ENCODE results near the gene TXLNB.

Gene TXLNB

DNA sequence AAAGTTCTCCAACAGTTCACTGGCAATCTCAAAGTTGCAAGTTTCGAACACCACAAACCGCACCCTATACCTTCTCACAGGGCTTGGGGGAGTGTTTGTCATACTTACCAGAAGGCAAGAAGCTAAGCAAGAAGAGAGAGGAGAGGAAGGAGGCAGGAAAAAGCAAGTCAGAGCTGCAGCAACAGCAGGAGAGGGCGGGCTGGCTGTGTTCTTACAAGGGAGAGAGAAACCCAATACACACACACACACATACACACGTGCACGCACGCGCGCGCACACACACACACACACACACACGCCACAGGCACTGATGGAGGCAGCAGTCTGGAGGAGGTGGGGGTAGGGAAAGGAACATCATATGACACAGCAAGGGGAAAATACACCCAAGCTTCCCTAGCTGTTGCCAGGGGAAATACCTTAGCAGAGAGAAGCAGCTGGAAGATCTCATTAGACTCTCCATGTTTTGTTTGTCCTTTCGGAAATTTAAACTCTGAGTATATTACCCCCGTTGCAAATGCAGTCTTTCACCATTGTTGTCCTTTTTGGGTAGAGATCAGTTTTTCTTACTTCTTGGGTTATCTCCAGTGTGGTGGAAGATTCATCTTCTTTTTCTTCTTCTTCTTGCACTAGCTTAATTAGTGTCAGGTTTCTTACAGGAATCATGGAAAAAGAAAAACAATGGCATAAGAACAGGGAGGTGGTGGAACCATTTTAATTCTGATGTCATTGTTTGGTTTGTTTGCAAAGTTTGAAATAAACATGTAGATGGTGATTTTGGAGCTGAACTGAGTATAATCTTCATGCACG lies at the start of gene TXLNB:
TSS of gene TXLNB (minus strand) at position 186 of the 807 bp plus-strand sequence. CDS start 3,099 bp downstream, outside the sequence.
- Mint-ChIP-seq H3K4me3 (peak within 1 kb of the TSS; percentile 70), H3K27ac (peak within 1 kb of the TSS; percentile 97), H3K36me3 (peaks cover 16% of the 10 kb centered on the region), H3K27me3 (no peaks in the 10 kb centered on the region), H3K4me1 (peaks cover 54% of the 10 kb centered on the region), H3K9me3 (peaks cover 5% of the 10 kb centered on the region)
- CTCF ChIA-PET = interaction anchor here (0.6 to 5.4 kb wide), 19 partner anchors 10 to 476 kb away, joined by 3 to 37 read pairs (median 4); partner anchors contain the start of gene CITED2
- peak; percentile 92 for DNase-seq

DNA sequence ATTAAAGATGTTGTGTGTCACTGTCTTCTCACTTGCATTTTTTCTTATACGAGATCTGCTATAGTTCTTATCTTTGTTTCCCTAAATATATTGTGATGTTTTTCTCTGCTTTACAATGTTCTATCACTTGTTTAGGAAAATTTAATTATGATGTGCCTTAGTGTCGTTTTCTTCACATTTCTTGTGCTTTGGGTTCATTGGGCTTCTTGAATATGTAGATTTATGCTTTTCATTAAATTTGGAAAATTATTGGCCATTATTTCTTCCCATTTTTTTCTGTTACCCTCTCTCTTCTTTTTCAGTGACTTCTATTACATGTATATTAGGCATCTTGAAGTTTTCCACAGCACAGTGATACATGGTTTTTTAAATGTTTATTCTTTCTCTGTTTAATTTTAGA lies 49.3 kb upstream of the TXLNB start:
- no peaks in the 10 kb centered on the region for H3K36me3 Mint-ChIP-seq
- peaks cover 14% of the 10 kb centered on the region for H3K4me1 Mint-ChIP-seq
- no peaks in the 10 kb centered on the region for H3K27me3 Mint-ChIP-seq
- no peak overlapping the region for H3K27ac Mint-ChIP-seq
- H3K9me3 Mint-ChIP-seq = no peaks in the 10 kb centered on the region
- CTCF ChIA-PET = no interaction called here
- no peak for DNase-seq
- no peak overlapping the region for H3K4me3 Mint-ChIP-seq

DNA sequence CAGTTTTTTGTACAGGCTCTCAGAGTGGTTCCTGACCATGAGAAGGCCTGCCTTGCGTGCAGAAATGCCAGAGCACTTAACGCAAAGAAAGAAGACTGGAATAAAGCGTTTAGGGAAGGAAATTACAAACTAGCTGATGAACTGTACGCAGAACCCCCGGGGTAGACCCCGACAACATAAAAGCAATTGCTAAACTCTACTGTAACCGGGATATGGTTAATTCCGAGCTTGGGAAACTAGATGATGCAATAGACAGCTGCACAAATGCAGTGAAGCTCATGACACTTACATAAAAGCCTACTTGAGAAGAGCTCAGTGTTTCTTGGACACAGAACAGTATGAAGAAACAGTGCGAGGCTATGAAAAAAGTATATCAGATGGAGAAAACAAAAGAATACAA lies 47.0 kb upstream of the TXLNB start:
- no peak overlapping the region for H3K4me3 Mint-ChIP-seq
- H3K9me3 Mint-ChIP-seq = no peaks in the 10 kb centered on the region
- H3K27me3 Mint-ChIP-seq = peaks cover 6% of the 10 kb centered on the region
- no peak for DNase-seq
- peaks cover 12% of the 10 kb centered on the region for H3K4me1 Mint-ChIP-seq
- H3K36me3 Mint-ChIP-seq = no peaks in the 10 kb centered on the region
- CTCF ChIA-PET = no interaction called here
- no peak overlapping the region for H3K27ac Mint-ChIP-seq

DNA sequence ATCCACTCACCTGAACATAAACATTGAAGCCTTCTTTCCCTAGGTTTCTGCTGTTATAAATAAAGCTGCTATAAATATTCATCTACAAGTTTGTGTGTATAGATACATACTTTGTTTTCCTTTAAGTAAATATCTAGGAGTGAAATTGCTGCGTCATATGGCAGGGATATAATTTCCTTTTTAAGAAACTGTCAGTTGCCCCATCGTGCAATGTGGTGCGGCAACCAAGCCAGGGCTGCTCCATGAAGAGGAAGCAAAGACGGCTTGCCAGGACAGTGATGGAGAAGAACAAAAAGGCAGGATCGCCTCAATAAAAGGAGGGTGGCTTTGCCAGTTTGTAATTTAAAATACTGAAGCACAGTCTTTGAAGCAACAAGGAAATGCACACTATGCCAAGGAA lies 46.0 kb upstream of the TXLNB start:
- Mint-ChIP-seq H3K9me3 (no peaks in the 10 kb centered on the region), H3K4me3 (no peak overlapping the region)
- CTCF ChIA-PET = interaction anchor here (1.3 kb wide), 1 partner anchor 118 kb away, joined by 3 read pairs; no protein-coding TSS in a partner anchor

DNA sequence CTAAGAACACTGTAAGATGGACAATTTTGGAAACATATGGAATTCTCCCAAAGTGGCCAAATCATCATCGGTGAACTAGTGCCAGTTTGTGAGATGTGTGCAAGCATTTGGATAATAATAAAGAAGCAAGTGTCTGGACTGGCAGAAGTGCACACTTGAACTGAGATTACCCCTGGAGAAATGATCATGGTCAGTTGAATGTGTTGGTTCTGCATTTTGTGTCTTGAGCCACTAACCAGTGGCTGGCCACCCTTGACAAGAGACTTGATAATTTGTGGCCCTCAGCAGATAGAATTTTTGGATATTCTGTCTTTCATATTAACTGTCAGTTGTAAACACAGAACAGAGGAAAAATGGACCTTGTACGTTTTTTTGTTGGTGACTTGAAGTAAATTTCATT lies 45.2 kb upstream of the TXLNB start:
- CTCF ChIA-PET = interaction anchor here (0.7 to 1.3 kb wide), 2 partner anchors 49 to 118 kb away, joined by 3 read pairs; no protein-coding TSS in a partner anchor
- no peaks in the 10 kb centered on the region for H3K9me3 Mint-ChIP-seq
- peaks cover 6% of the 10 kb centered on the region for H3K27me3 Mint-ChIP-seq
- no peaks in the 10 kb centered on the region for H3K36me3 Mint-ChIP-seq
- H3K4me3 Mint-ChIP-seq = no peak overlapping the region
- no peak overlapping the region for H3K27ac Mint-ChIP-seq
- H3K4me1 Mint-ChIP-seq = no peaks in the 10 kb centered on the region
- no peak for DNase-seq

More for the DNA sequence above, 46.0 kb upstream of the TXLNB start:
- Mint-ChIP-seq H3K4me1 (peaks cover 4% of the 10 kb centered on the region), H3K36me3 (no peaks in the 10 kb centered on the region), H3K27ac (no peak overlapping the region), H3K27me3 (peaks cover 6% of the 10 kb centered on the region)
- DNase-seq = no peak

DNA sequence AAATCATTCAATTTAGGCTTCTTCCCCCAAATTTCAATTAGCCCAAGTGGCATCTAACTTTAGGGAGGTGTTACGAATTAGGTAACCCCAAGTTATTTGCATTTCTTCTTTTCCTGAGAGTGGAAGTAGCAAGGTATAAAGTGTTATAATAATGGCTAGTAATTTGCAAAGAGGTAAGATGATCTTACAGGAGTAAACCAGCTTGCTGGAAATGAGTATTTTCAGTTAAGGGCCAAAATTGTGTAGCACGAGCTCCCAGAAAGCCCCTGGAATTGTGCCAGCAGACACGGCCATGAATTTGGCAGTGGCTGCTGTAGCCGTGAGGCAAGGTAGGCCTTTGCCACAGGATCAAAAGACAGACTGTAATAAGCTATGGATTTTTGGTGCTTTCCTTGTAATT lies 44.7 kb upstream of the TXLNB start:
- Mint-ChIP-seq H3K36me3 (no peaks in the 10 kb centered on the region), H3K4me1 (no peaks in the 10 kb centered on the region), H3K27ac (no peak overlapping the region), H3K4me3 (no peak overlapping the region), H3K9me3 (no peaks in the 10 kb centered on the region), H3K27me3 (peaks cover 6% of the 10 kb centered on the region)
- no peak for DNase-seq
- CTCF ChIA-PET = interaction anchor here (0.6 to 1.3 kb wide), 4 partner anchors 16 to 361 kb away, joined by 3 read pairs; no protein-coding TSS in a partner anchor

DNA sequence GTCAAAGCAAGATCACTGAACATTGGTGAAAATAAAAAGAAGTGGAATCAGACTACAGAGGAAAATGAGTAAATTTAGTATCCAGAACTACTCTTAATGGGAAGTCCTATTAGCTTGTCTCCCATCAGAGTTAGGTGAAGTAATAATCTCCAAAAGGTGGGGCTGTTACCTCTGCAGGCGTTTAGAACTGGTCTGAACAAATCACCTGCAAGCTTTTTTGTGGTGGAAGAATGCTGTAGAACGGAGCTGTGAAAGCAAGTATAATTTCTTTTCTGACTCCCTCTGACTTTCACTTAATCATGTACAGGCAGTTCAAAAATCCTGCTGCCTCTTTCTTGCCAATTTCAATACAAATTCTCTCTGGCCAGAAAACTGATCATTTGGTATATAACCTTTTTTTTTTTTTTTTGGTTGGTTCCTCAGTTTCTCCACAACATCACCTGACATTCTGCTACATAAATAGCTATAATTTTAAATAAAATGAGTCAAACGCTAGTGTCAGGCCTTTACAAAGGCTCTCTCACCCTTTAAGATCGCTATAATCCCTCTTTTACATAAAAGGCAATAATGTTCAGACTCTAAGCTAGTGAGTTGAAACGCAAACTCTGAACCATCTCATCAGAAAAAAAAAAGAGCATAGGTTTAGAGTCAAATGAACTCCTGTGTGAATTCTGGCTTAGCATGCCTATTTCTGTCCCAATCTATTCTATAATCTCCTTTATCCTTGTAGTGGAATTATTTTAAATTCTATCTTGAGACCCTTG lies 43.8 kb upstream of the TXLNB start:
- peaks cover 6% of the 10 kb centered on the region for H3K27me3 Mint-ChIP-seq
- H3K4me1 Mint-ChIP-seq = no peaks in the 10 kb centered on the region
- H3K9me3 Mint-ChIP-seq = no peaks in the 10 kb centered on the region
- H3K27ac Mint-ChIP-seq = no peak overlapping the region
- CTCF ChIA-PET = interaction anchor here (0.6 to 0.7 kb wide), 2 partner anchors 15 to 360 kb away, joined by 3 read pairs; no protein-coding TSS in a partner anchor
- H3K36me3 Mint-ChIP-seq = no peaks in the 10 kb centered on the region
- no peak for DNase-seq
- no peak overlapping the region for H3K4me3 Mint-ChIP-seq

DNA sequence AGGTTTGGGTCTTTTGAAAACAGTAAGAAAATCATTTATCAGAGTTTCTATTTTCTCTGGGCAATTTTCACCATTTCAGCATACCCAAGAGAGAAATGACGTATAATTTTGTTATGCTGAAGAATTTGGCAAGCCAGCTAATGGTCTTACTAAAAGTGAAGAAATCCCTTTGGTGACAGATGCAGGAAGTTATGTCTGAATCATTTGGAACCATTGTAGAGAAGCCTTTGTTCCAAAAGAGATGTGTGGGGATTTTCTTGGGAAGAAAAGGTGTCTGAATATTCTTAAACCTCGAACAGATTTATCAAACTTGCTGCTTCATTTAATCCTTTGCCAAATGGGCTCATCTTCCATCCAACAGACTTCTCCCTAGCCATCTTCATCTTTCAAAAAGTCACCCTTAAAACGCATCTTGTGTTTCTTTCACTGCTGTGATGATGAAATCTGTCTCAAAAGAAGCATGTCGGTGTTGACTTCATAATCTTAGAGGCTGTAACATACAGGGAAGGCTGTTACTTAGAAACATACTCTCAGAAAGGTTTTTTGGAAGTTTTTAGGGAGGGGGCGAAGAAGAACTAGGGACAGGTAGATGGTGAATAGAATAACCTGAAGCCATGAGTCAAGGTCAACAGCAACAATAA lies 43.1 kb upstream of the TXLNB start:
- CTCF ChIA-PET = interaction anchor here (1.1 kb wide), 1 partner anchor 43 kb away, joined by 4 read pairs; the partner anchor contains the start of gene TXLNB
- Mint-ChIP-seq H3K27ac (no peak overlapping the region), H3K27me3 (peaks cover 6% of the 10 kb centered on the region), H3K9me3 (no peaks in the 10 kb centered on the region), H3K36me3 (no peaks in the 10 kb centered on the region), H3K4me3 (no peak overlapping the region), H3K4me1 (no peaks in the 10 kb centered on the region)
- no peak for DNase-seq

DNA sequence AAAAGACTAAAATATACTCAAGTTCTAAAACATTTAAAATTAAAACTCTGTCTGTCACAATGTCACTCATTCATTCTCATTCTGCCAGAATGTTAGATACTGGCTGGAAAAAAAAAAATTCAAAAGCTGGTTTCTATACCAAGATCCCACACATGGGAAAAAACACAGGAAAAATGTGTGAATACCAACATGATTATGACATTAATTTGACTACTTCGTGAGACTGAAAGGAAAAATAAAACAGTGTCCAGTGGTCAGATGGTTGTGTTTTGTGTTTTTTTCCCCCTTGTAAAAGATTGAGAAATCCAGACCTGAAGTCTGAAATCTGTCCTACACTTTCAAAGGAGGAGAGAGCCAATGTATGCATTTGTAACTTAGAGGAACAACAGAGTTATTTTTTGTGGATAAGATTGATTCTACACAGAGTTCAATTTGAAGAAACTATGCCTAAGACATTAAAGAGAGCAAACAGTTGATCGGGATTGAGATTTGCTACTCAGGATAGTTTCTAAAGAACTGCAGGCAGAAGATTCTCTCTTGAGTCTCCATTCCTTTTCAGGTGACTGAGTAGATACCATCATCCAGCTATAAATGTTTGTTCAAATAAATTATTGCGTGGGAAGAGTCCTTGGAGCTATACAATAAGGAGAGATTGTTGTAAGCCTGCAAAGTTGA lies 39.2 kb upstream of the TXLNB start:
- H3K36me3 Mint-ChIP-seq = peaks cover 3% of the 10 kb centered on the region
- H3K9me3 Mint-ChIP-seq = peaks cover 6% of the 10 kb centered on the region
- DNase-seq = no peak
- CTCF ChIA-PET = interaction anchor here (1.1 kb wide), 1 partner anchor 74 kb away, joined by 4 read pairs; no protein-coding TSS in a partner anchor
- H3K4me3 Mint-ChIP-seq = no peak overlapping the region
- no peak overlapping the region for H3K27ac Mint-ChIP-seq
- peaks cover 4% of the 10 kb centered on the region for H3K4me1 Mint-ChIP-seq
- H3K27me3 Mint-ChIP-seq = peaks cover 6% of the 10 kb centered on the region

DNA sequence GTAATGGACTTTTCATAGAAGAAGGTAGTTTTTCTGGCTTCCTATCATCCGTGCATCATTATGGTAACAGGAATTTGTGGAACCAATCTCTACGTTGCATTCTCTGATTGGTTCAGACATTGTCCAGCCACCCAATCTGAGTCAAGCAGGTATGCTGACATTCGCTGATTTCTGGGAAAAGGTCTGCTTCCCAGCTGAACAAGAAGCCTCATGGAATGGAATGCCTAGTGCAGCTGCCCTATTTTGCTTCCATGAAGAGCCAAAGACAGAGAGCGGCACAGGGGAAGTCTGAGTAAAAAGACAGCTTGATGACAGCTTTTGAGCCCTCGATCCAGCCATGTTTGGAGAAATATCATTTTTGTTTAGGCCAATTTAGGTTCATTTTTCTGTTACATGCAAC lies 38.5 kb upstream of the TXLNB start:
- Mint-ChIP-seq H3K27ac (no peak overlapping the region), H3K4me1 (peaks cover 8% of the 10 kb centered on the region), H3K4me3 (no peak overlapping the region), H3K36me3 (peaks cover 3% of the 10 kb centered on the region), H3K27me3 (peaks cover 6% of the 10 kb centered on the region), H3K9me3 (peaks cover 6% of the 10 kb centered on the region)
- DNase-seq = no peak
- CTCF ChIA-PET = no interaction called here

DNA sequence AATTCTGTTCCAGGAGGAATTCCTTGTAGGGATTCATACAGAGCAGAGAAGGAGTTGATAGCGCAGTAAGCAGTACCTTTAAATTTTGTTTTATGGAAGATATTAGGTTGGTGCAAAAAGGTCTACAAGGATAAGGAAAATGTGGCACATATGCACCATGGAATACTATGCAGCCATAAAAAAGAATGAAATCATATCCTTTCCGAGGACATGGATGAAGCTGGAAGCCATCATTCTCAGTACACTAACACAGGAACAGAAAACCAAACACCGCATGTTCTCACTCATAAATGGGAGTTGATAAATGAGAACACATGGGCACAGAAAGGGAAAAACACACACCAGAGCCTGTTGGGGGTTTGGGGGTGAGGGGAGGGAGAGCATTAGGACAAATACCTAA lies 37.4 kb upstream of the TXLNB start:
- H3K27ac Mint-ChIP-seq = no peak overlapping the region
- DNase-seq = no peak
- no peak overlapping the region for H3K4me3 Mint-ChIP-seq
- peaks cover 10% of the 10 kb centered on the region for H3K4me1 Mint-ChIP-seq
- H3K9me3 Mint-ChIP-seq = peaks cover 6% of the 10 kb centered on the region
- no peaks in the 10 kb centered on the region for H3K27me3 Mint-ChIP-seq
- CTCF ChIA-PET = interaction anchor here (0.9 kb wide), 1 partner anchor 110 kb away, joined by 4 read pairs; no protein-coding TSS in a partner anchor
- peaks cover 3% of the 10 kb centered on the region for H3K36me3 Mint-ChIP-seq

DNA sequence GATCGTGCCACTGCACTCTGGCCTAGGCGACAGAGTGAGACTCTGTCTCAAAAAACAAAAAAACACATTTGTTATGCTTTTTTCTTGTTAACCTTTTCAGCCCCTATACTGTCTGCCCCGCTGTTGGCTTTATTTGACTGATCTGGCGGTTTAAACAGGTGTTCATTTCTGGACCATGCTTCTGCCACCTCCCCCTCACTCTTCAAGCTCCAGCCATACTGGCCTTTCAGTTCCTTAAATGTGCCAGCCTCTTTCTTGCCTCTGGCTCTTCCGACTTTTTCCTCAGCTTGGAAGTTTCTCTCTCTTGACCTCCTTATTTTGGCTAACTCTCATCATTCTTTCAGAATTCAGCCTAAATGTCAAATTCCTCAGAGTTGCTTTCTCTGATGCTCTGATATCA lies 35.2 kb upstream of the TXLNB start:
- H3K9me3 Mint-ChIP-seq = peaks cover 16% of the 10 kb centered on the region
- H3K4me1 Mint-ChIP-seq = peaks cover 27% of the 10 kb centered on the region
- H3K27me3 Mint-ChIP-seq = no peaks in the 10 kb centered on the region
- H3K27ac Mint-ChIP-seq = no peak overlapping the region
- H3K36me3 Mint-ChIP-seq = peaks cover 17% of the 10 kb centered on the region
- DNase-seq = no peak
- H3K4me3 Mint-ChIP-seq = no peak overlapping the region
- CTCF ChIA-PET = no interaction called here

DNA sequence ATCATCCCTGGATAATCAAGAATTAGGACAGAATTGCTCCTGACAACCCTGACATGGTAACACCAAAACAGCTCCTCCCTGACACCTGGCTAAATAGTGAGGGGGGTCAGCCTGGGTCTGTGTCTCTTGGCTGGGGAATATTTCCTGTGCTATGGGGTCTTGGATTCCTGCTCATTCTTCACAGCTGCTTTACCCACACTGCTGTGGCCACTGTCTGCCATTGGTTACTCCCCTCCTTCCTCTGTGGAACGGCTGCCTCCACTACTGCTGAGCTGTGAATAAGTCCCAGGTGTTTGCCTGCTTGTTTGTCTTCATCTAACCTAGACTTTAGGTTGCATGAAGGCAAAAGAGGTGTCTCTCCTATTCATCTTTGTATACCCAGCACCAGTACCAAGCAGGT lies 33.9 kb upstream of the TXLNB start:
- Mint-ChIP-seq H3K4me1 (peaks cover 28% of the 10 kb centered on the region), H3K27ac (no peak overlapping the region), H3K27me3 (no peaks in the 10 kb centered on the region), H3K4me3 (no peak overlapping the region), H3K9me3 (peaks cover 16% of the 10 kb centered on the region), H3K36me3 (peaks cover 17% of the 10 kb centered on the region)
- no peak for DNase-seq
- CTCF ChIA-PET = interaction anchor here (1.1 to 1.2 kb wide), 2 partner anchors 34 to 106 kb away, joined by 3 read pairs; partner anchors contain the start of gene TXLNB

Measured in activated naive CD4-positive, alpha-beta T cell treated with anti-CD3 and anti-CD28 coated beads, Interleukin-2, amount 10 ng/mL, durations not matched to agents 7 days and 5 days (primary cell).